Coronary artery (tissue), 2 donors: ENCODE data around the gene TTLL12.

Source experiments
- DNase-seq: peaks from one replicate; pipeline ENCODE4 v3.0.0-alpha.2; 2017; ENCODE audit warnings: low spot score
- H3K27ac ChIP-seq, 2 donors: fragments of 200-600 bp; sonication (generic); one replicate each; pipeline ENCODE4 v1.5.1; 2016 to 2019
- H3K4me3 ChIP-seq: fragments of 200-600 bp; sonication (generic); 2 replicates; pipeline ENCODE4 v1.5.1; 2016; ENCODE audit warnings: mild to moderate bottlenecking, moderate library complexity
- TF ChIP-seq, protein P1 (sequence below): fragments of 200-600 bp; sonication (generic); IDR thresholded peaks from one replicate; pipeline ENCODE4 v1.5.1; 2019; ENCODE audit warnings: antibody characterized with exemption

TTLL12 gene

DNA sequence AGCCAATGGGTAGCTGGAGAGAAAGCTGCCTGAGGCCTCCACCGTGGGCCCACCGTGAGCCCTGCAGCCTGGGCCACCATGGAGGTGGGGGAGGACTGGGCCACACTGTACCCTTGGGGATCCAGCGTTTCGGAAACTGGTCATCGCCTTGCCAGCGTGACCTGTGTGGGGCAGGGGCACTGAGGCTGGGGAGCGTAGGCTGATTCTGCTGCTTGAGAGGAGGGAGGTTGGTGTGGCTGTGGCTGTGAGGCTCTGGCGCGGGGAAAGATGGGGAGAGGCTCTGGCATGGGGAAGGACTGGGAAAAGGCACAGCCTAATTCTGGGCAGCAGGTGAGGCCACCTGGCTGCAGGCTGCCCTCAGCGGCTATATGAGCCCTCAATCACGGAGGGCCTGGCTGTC, 12.6 kb upstream of the TTLL12 start:
- no peak overlapping the region for H3K27ac ChIP-seq
- DNase-seq: no peak
- TF ChIP-seq, protein P1, sequence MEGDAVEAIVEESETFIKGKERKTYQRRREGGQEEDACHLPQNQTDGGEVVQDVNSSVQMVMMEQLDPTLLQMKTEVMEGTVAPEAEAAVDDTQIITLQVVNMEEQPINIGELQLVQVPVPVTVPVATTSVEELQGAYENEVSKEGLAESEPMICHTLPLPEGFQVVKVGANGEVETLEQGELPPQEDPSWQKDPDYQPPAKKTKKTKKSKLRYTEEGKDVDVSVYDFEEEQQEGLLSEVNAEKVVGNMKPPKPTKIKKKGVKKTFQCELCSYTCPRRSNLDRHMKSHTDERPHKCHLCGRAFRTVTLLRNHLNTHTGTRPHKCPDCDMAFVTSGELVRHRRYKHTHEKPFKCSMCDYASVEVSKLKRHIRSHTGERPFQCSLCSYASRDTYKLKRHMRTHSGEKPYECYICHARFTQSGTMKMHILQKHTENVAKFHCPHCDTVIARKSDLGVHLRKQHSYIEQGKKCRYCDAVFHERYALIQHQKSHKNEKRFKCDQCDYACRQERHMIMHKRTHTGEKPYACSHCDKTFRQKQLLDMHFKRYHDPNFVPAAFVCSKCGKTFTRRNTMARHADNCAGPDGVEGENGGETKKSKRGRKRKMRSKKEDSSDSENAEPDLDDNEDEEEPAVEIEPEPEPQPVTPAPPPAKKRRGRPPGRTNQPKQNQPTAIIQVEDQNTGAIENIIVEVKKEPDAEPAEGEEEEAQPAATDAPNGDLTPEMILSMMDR: no peak
- no peak overlapping the region for H3K4me3 ChIP-seq

DNA sequence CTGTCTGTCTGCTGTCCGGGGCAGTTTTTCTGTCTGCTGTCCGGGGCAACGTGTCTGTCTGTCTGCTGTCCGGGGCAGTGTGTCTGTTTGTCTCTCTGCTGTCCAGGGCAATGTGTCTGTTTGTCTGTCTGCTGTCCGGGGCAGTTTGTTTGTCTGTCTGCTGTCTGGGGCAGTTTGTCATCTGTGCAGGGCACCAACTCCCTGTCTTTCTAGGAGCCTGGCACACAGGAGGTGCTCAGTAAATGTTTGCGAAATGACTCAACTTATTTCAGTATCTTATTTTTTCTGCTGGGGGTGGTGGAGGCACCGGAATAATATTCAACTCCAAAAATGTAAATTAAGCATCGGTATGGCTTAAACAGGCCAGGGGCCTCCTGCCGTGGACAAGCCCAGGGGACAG, 12.0 kb upstream of the TTLL12 start:
- Histone ChIP-seq H3K27ac (no peak overlapping the region), H3K4me3 (no peak overlapping the region)
- no peak for DNase-seq
- TF ChIP-seq, protein P1: no peak

DNA sequence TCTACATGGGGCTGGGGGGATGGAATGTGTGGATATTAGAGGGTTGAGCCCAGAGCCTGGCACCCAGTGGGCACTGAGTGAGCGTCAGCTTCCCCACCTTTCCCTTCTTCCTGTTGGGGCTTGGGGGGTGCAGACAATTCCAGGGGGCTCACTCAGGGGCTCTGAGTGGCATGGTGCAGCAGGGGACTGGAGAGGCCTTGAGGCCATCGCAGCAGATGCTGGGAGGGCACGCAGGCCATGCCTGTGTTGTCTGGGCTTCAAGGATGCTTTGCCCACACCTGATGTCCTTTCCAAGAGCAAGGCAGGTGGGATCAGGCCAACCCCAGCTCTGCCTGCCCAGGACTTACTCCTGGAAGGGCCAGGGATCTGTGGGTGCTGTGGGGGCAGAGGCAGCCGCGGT, 11.2 kb upstream of the TTLL12 start:
- Histone ChIP-seq H3K27ac (no peak overlapping the region), H3K4me3 (no peak overlapping the region)
- TF ChIP-seq, protein P1: no peak
- DNase-seq: no peak

DNA sequence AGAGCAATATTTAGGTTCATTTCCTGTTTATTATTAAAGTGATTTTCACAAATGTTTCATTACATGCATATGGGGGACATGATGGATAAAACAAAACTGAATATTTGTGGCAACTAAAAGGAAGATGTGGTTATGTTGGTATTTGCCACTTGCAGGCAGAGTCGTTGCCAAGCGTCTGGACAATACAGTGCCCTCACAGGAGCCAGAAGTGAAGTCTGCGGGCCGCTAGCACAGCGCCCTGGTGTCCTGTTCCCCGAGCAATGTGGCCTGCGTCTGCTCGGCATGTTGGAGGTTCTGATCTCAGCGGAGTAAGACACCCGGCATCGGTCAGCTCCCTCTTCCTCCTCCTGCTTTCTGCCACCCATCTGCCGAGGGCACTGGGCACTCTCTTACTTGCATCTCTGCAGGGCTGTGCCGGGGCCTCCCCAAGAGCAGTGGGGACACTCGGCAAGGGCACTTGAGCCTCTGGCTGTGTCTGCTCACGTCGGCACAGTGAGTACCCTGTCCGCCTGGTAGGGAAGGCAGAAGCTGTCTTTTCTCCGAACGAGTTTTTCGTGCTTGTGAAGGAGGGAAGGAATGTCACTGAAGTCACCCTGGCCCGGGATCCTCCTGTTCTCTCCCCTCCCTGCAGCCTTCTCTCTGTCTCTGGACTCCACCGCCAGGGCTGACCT, 10.5 kb upstream of the TTLL12 start:
- no peak for DNase-seq
- Histone ChIP-seq H3K27ac (no peak overlapping the region), H3K4me3 (no peak overlapping the region)
- TF ChIP-seq, protein P1: no peak

DNA sequence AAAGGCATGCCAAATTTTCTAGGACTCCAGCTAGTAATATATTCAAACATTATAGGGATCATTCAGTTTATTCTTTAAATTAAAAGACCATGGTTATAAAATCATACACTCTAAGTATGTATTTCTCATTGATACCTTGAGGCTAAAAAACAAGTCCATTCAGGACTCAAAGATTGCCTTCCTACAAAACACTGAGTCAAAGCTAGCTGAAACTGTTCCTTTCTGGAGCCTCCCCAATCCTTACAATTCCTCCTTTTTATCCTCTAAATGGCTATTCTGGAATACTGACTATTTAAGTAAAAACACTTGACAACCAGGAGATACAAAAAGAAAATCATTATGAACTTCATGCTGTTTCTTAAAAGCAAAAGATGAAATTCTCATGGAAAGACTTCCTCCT, 4.9 kb upstream of the TTLL12 start:
- Histone ChIP-seq H3K4me3 (no peak overlapping the region), H3K27ac (no peak overlapping the region)
- TF ChIP-seq, protein P1: no peak
- DNase-seq: no peak

DNA sequence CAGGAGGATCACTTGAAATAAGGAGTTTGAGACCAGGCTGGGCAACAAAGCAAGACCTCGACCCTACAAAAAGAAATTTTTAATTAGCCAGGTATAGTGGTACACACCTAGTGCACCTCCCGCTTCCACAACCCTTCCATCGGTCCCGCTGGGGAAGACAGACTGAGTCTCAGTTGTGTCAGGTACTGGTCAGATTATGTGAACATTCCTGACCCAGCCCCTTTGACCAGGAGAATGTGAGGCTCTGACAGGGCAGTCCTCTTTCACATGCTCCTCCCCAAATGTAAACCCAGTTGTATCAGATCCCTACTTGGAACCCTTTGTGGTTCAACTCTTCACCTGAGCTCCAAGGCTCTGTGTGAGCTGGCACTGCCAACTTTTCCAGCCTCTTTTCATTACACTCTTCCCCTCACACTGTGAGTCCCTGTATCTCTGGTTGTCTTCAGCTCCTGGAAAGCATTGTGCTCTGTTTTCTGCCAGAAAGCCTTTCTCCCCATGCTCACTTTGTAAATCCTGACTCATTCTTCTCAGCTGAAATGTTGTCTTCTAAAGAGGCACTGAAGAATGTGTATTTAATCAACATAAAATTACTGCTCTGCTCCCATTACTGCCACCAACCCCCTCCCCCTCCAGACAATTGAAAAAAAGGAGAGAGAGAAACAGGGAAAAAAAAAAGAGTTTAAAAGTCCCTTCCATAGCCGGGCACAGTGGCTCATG, 2.1 kb upstream of the TTLL12 start:
- Histone ChIP-seq H3K27ac (no peak overlapping the region), H3K4me3 (no peak overlapping the region)
- TF ChIP-seq, protein P1: no peak
- DNase-seq: no peak
